Adrenal gland (tissue), 12 donors: Measurements from ENCODE around the gene MAP2K6. TPM values are rescaled to one million over a fixed set of nuclear protein-coding genes. Genes with fewer than 3 reads are reported as not detected.

Experiments
- DNase-seq, 7 donors: peaks; one replicate each; pipeline ENCODE4 v3.0.0-alpha.2; 2019 to 2020
- H3K27ac ChIP-seq, 5 donors: fragments of 200-600 bp; sonication (generic) in 4 of 5; 1 replicate in 3 of 5; 2 replicates in 2 of 5; pipeline versions ENCODE4 v1.5.1 to v1.8.0; 2016 to 2020; ENCODE audit warnings: mild to moderate bottlenecking in 1 of 5
- H3K27me3 ChIP-seq: fragments of 200-600 bp; 2 replicates; pipeline ENCODE4 v1.8.0; 2021
- H3K36me3 ChIP-seq, 2 donors: fragments of 200-600 bp; replicated peaks in 1 of 2; 1 replicate in 1 of 2; 2 replicates in 1 of 2; pipeline versions ENCODE4 v1.5.1 to v1.8.0; 2018 to 2022
- H3K4me1 ChIP-seq, 2 donors: fragments of 200-600 bp; replicated peaks in 1 of 2; 1 replicate in 1 of 2; 2 replicates in 1 of 2; pipeline versions ENCODE4 v1.5.1 to v1.8.0; 2018 to 2021
- H3K4me3 ChIP-seq, 4 donors: fragments of 200-600 bp; sonication (generic) in 3 of 4; one replicate each; pipeline ENCODE4 v1.5.1; 2016 to 2018
- H3K9me3 ChIP-seq, 3 donors: fragments of 200-600 bp; sonication (generic) in 1 of 3; replicated peaks in 1 of 3; 1 replicate in 2 of 3; 2 replicates in 1 of 3; pipeline versions ENCODE4 v1.5.1 to v1.8.0; 2016 to 2021
- CTCF ChIP-seq, 6 experiments: fragments of 450-650 bp in 4 of 6; fragments of 200-600 bp in 2 of 6; sonication (generic) in 1 of 6; IDR thresholded peaks; 1 replicate in 5 of 6; 2 replicates in 1 of 6; pipeline versions ENCODE4 v1.5.1 to v1.8.0; 2016 to 2021; ENCODE audit warnings: antibody characterized with exemption in 6 of 6, mild to moderate bottlenecking in 2 of 6, moderate library complexity in 1 of 6
- POLR2A ChIP-seq, 2 donors: fragments of 450-650 bp; IDR thresholded peaks; one replicate each; pipeline ENCODE4 v1.6.1; 2017; ENCODE audit warnings: antibody characterized with exemption in 2 of 2, mild to moderate bottlenecking in 2 of 2, moderate library complexity in 1 of 2
- WGBS, 4 donors: extraction: QIAGEN DNeasy Blood & Tissue Kit in 2 of 4; methylation state at CpG; one replicate each; pipeline versions ENCODE4 v1.1.5 to v1.1.7; 2013 to 2017; 5-methylcytosine and 5-hydroxymethylcytosine counted together
- intact Hi-C, 2 donors: fragments of 100-400 bp; cut with DNase I; formaldehyde crosslinking; loops; one replicate each; pipeline versions ENCODE4 v1.14.1 to v1.15.0; 2022 to 2023
- polyA plus RNA-seq, 3 donors: library from polyadenylated mRNA; stranded (reverse); fragments of 200-250 nt in 2 of 3; fragments of 350-450 nt in 1 of 3; fragmentation: Illumina TruSeq in 1 of 3; extraction: RNeasy Lipid Tissue Mini Kit (QIAGEN cat#74804) in 1 of 3; gene quantifications; one replicate each; pipeline ENCODE4 v1.2.3, GENCODE V29; 2013 to 2014
- total RNA-seq, 9 donors: library from RNA; depleted of rRNA in 4 of 9; stranded (reverse); fragments of >200 nt in 4 of 9; fragments of 120-200 nt in 1 of 9; fragmentation: NEBNext Ultra II Directional in 1 of 9; extraction: Animal tissue kit (Norgen Biotek cat#: 25700) in 1 of 9; gene quantifications; one replicate each; pipeline versions ENCODE4 v1.1.0 to v1.2.4, GENCODE V29; 2013 to 2023
- donor health status: healthy with polysubstance abuse.
- donor health status: Bipolar disorder and iron deficiency.
- donor health status: DM: yes; HTN: yes; CAD: no.
- donor health status: DM: no; HTN: no; CAD: no.
- donor health status: DM: no; HTN: no; CAD: no.
- donor health status: DM: yes; HTN: yes; CAD: no.

MAP2K6 gene
- total and polyA plus RNA-seq, 12 donors: 0.53 to 7.0 (median 1.9) TPM

DNA sequence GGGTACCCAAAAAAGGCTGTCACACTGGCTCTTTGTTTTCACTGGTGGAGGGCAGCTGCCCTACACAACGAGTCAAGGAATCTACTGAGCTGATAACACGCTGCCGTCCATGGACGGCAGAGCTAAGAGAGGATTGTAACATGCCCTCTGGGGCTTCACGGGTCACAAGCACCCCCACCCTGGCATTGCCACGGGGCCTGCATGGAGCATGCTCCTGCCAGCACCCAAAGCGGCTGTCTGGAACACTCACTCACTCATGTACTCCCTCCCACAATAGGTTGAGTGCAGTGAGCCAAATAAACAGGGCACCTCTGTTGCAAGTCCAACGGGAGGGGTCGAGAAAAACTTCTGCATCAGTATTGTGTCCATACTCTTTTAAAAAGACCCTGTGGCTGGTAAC, 181.6 kb downstream of the MAP2K6 start:
- Histone ChIP-seq H3K9me3 (no peaks in the 10 kb centered on the region), H3K36me3 (no peaks in the 10 kb centered on the region), H3K4me1 (no peaks in the 10 kb centered on the region), H3K4me3 (no peak overlapping the region), H3K27me3 (no peaks in the 10 kb centered on the region), H3K27ac (no peak overlapping the region)
- intact Hi-C loops: no loop called here
- 74 to 96% (median 81%) methylated on average over 3 to 9 of the region's 9 CpGs for WGBS, 4 donors
- TF ChIP-seq CTCF (IDR thresholded peaks at IDR 0.05) (no peak), POLR2A (IDR thresholded peaks at IDR 0.05) (no peak)
- DNase-seq: no peak

DNA sequence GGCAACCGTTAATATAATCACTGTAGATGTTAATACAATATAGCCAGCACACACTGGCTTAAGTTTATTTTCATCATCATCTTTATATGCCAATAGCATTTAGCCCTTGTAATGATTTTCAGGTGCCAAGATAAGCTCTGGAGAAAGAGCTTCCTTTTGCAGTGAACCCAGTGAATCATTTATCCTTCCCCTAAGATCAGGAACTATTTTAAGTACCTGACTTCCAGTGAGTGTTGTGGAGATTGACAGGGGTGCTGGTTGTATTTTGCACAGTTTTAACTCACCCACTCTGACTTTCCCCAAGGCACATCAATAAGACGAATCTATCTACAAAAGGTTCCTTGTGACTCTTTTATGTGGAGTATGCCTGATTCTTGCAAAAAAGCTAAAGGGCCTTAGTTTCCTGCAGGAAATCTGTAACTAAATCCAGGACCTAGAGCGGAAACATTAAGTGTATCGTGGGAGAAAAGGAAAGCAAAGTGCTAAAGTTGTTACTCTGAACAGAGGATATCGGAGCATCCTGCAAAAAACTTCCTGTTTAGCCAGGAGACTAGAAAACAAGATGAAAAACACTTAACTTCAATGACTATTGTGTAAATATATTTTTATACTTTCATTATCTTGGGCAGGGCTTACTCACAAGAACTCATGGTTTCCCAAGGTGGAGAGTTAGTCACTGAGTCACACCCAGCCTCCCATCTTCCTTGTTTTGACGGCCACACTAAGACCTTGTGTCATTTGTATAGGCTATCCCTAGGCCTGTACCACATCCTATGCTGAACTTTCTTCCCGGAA, 183.6 kb downstream of the MAP2K6 start:
- intact Hi-C loops: no loop called here
- TF ChIP-seq POLR2A (IDR thresholded peaks at IDR 0.05) (no peak), CTCF (IDR thresholded peaks at IDR 0.05) (no peak)
- DNase-seq: peak in 2 of 7 donors; percentile 13 to 32
- Histone ChIP-seq H3K27ac (no peak overlapping the region), H3K36me3 (no peaks in the 10 kb centered on the region), H3K9me3 (no peaks in the 10 kb centered on the region), H3K4me1 (no peaks in the 10 kb centered on the region), H3K4me3 (no peak overlapping the region), H3K27me3 (no peaks in the 10 kb centered on the region)
- WGBS, 4 donors: 74 to 80% (median 76%) methylated on average over 7 of the region's 7 CpGs

GRCh38 chr17:69602972-69603371, 188.5 kb downstream of the MAP2K6 start:
- H3K36me3 ChIP-seq: no peaks in the 10 kb centered on the region
- TF ChIP-seq POLR2A (IDR thresholded peaks at IDR 0.05) (no peak), CTCF (IDR thresholded peaks at IDR 0.05) (no peak)
- no peak overlapping the region for H3K4me3 ChIP-seq
- H3K27ac ChIP-seq: no peak overlapping the region
- 71 to 84% (median 81%) methylated on average over 5 of the region's 5 CpGs for WGBS, 4 donors
- no peaks in the 10 kb centered on the region for H3K27me3 ChIP-seq
- H3K4me1 ChIP-seq: peaks cover 0 to 13% of the 10 kb centered on the region in 2 donors
- DNase-seq: no peak
- intact Hi-C loops: loop anchor here (10.0 kb wide), 1 partner anchor 542 kb away; no protein-coding TSS in a partner anchor
- H3K9me3 ChIP-seq: no peaks in the 10 kb centered on the region

Other genes with a start within 250 kb of the MAP2K6 start
- gene ABCA10, start 185.9 kb upstream of the MAP2K6 start, total RNA-seq: 10 to 100 TPM in 1 of 9 donors, 1 to 10 TPM in 7, under 1 TPM in 1; 0.24 to 15.1 (median 2.5) TPM
- gene ABCA10, start 185.9 kb upstream of the MAP2K6 start, polyA plus RNA-seq: 10 to 100 TPM in 2 of 3 donors, 1 to 10 TPM in 1; 2.8 to 28.2 (median 19.4) TPM
- gene ABCA5, start 87.6 kb upstream of the MAP2K6 start, total RNA-seq: 100 to 1,000 TPM in 1 of 9 donors, 10 to 100 TPM in 8; 21.5 to 142 (median 35.1) TPM
- 100 to 1,000 TPM in 1 of 3 donors, 10 to 100 TPM in 2; 28.5 to 103 (median 46.3) TPM for gene ABCA5, start 87.6 kb upstream of the MAP2K6 start, polyA plus RNA-seq